Activated naive CD8-positive, alpha-beta T cell treated with anti-CD3 and anti-CD28 coated beads, Interleukin-2, amount 50 U/mL, for 24 hours (primary cell): ENCODE measurements around the gene RPAP3.

Experiments
- ATAC-seq: fragments of 150-1000 bp; cut with Tn5 transposase; one replicate; pipeline ENCODE4 v1.10.0; 2021
- DNase-seq: peaks from one replicate; pipeline ENCODE4 v3.0.0; 2021
- H3K27ac Mint-ChIP-seq: one replicate; pipeline ENCODE4 v1.8.0; 2021; ENCODE audit warnings: mild to moderate bottlenecking, mixed read lengths
- H3K27me3 Mint-ChIP-seq: one replicate; pipeline ENCODE4 v1.8.0; 2021; ENCODE audit warnings: mixed read lengths
- H3K36me3 Mint-ChIP-seq: one replicate; pipeline ENCODE4 v1.8.0; 2021; ENCODE audit warnings: low read depth, mixed read lengths
- H3K4me1 Mint-ChIP-seq: one replicate; pipeline ENCODE4 v1.8.0; 2021; ENCODE audit warnings: mixed read lengths
- H3K4me3 Mint-ChIP-seq: one replicate; pipeline ENCODE4 v1.8.0; 2021; ENCODE audit warnings: mild to moderate bottlenecking, moderate library complexity, mixed read lengths
- H3K9me3 Mint-ChIP-seq: one replicate; pipeline ENCODE4 v1.8.0; 2021; ENCODE audit warnings: mixed read lengths

Gene RPAP3

DNA sequence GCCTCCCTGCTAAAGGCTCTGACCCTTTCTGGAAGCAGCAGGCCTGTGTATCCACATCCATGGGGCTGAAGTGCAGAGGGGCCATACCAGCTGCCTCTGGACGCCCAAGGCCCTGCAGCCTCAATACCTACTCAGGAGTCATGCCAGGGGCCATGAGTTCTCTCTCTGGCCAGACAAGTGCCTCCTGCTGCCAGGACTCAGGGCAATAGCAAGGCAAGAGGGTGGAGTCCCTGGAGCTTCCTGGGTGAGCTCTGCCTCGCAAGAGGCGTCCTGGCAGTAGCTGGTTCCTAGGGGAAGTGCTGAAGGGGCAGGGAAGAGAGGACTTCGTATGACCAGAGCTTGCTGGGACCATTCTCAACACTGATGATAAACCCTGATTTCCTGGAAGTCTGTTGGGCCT, 30.4 kb upstream of the RPAP3 start:
- H3K9me3 Mint-ChIP-seq: no peaks in the 10 kb centered on the region
- no peaks in the 10 kb centered on the region for H3K36me3 Mint-ChIP-seq
- DNase-seq: no peak
- peaks cover 18% of the 10 kb centered on the region for H3K4me1 Mint-ChIP-seq
- ATAC-seq: no peak
- H3K27me3 Mint-ChIP-seq: no peaks in the 10 kb centered on the region
- H3K27ac Mint-ChIP-seq: no peak overlapping the region
- no peak overlapping the region for H3K4me3 Mint-ChIP-seq

DNA sequence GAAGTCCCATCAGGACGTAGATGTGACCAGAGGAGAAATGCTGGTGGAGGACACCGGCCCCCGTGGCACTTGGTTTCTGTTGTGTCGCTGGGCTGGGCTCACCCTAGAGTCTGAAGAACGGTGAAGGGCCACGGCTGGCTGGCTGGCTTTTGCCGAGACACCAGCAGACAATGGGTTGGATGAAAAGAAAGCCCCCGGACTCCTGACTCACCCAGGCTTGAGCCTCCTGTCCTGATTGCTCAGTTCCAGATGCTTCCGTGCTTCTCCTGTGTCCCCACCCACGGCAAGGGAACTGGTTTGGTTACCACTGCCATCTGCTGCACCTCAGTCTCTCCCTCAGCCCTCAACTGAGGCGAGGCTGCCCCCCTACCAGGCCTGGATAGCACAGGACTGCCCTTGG, 29.8 kb upstream of the RPAP3 start:
- Mint-ChIP-seq H3K4me3 (no peak overlapping the region), H3K4me1 (peaks cover 12% of the 10 kb centered on the region), H3K27me3 (no peaks in the 10 kb centered on the region), H3K27ac (no peak overlapping the region), H3K9me3 (no peaks in the 10 kb centered on the region), H3K36me3 (no peaks in the 10 kb centered on the region)
- ATAC-seq (no peak), DNase-seq (no peak)

DNA sequence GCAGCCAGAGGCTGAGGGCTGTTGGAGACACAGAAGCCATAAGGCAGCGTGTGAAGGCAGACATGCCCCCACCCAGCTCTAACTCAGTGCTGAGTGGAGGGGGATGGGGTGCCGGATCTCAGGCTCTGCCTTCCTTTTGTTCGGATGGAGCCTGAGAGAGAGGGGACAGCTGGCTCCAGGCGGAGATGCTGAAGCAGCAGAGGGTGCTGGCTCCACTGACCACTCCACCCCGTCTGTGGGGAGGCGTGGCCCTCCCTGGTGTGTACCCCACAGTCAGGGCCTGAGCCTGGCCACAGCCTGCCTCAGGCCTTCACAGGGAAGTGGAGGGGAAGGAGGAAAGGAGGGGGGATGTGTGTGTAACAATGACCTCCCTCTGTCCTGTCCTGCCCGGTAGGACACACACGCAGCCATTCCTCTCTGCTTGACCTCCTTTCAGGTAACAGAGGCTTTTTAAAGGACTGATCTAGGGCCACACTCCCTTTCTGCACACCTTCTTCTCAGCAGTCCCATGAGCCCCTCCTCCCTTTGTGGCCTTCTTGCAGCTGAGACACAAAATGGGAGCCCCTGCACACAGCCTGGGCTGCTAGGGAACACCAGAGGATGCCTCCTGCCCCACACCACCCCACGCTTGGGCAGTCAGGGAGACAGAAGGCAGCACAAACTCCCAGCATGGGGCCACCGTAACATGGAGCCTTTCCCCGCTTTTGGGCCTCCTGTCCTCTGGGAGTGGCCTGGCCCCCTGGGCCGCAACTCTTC, 29.1 kb upstream of the RPAP3 start:
- H3K27me3 Mint-ChIP-seq: no peaks in the 10 kb centered on the region
- no peak for ATAC-seq
- no peak overlapping the region for H3K4me3 Mint-ChIP-seq
- no peak for DNase-seq
- H3K27ac Mint-ChIP-seq: no peak overlapping the region
- H3K4me1 Mint-ChIP-seq: peaks cover 6% of the 10 kb centered on the region
- H3K9me3 Mint-ChIP-seq: no peaks in the 10 kb centered on the region
- no peaks in the 10 kb centered on the region for H3K36me3 Mint-ChIP-seq

DNA sequence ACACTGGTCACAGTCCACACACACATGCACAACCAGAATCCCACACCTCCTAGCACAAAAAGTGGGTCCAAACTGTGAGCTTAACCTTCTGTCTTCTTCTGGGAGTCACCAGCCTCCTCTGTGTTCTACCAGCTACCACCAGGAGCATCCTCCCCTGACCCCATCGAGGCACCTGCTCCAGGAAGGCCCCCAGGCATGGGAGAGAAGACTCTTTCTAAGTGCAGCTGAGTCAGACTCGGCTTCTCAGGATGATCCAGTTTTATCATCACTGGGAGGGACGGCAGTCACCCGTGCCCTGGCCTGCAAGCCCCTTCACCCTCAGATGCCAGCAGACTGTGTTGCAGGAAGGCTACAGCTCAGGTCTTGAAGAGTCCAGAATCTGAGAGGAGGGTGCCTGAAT, 27.3 kb upstream of the RPAP3 start:
- H3K27me3 Mint-ChIP-seq: no peaks in the 10 kb centered on the region
- DNase-seq (no peak), ATAC-seq (no peak)
- no peaks in the 10 kb centered on the region for H3K4me1 Mint-ChIP-seq
- H3K27ac Mint-ChIP-seq: no peak overlapping the region
- no peaks in the 10 kb centered on the region for H3K36me3 Mint-ChIP-seq
- H3K4me3 Mint-ChIP-seq: no peak overlapping the region
- H3K9me3 Mint-ChIP-seq: no peaks in the 10 kb centered on the region

DNA sequence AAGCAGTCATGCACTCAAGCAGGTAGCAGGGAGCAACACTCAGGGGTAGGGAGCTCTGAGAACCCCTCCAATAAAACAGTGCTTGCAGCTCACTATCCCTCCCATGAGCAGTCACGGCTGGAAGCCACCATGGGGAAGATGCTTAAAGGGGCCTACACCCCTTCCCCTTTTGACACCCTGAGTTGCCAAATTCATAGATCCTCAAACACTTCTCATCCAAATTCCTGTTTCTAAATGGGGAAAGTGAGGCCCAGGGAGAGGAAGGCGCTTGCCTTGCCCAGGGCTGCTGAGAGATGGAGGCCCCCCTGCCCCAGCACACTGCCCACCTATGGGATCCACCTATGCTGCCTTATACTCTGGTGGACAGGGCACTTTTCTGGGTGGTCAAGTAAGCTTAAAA, 26.7 kb upstream of the RPAP3 start:
- H3K36me3 Mint-ChIP-seq: no peaks in the 10 kb centered on the region
- no peak overlapping the region for H3K4me3 Mint-ChIP-seq
- no peaks in the 10 kb centered on the region for H3K9me3 Mint-ChIP-seq
- no peak overlapping the region for H3K27ac Mint-ChIP-seq
- DNase-seq (no peak), ATAC-seq (no peak)
- H3K27me3 Mint-ChIP-seq: no peaks in the 10 kb centered on the region
- H3K4me1 Mint-ChIP-seq: no peaks in the 10 kb centered on the region

DNA sequence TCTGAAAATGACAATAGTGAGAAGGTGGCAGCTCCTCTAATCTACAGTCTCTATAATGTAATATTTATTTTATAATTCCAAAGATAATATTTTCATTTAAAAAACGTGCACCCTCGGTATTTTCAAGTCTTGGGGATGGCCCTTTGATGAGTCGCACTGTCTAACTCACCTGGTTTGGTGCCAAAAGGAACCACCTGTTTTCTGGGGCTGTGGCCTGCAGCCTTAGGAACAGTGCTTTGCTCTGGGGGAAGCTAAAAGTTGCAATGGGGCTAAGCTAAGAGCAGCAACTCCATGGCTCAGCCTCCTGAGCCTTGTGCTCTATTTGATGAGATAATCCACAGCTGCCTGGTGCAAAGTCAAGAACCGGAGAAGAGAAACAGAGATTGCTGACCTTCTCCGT, 25.9 kb upstream of the RPAP3 start:
- Mint-ChIP-seq H3K9me3 (no peaks in the 10 kb centered on the region), H3K27me3 (no peaks in the 10 kb centered on the region), H3K4me1 (no peaks in the 10 kb centered on the region), H3K27ac (no peak overlapping the region), H3K36me3 (no peaks in the 10 kb centered on the region), H3K4me3 (no peak overlapping the region)
- DNase-seq: no peak
- ATAC-seq: no peak

DNA sequence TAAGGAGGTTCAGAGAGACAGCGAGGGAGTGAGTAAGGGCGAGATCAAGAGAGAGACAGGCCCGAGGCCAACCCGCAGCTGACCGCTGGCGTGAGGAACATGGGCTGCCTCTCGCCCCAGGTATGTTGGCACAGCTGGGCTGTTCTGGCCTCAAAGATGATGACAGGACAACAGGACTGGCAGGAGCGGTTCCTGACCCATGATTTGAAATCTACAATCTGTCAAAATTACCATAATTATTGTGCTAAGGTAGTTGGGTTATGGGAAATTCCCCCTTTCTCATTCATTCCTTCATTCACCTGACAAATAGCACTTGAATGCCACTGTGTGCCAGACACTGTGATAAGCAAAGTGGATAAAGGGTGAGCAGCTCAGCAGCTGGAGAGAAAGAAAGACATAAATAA, 24.5 kb upstream of the RPAP3 start:
- Mint-ChIP-seq H3K4me3 (no peak overlapping the region), H3K9me3 (no peaks in the 10 kb centered on the region), H3K36me3 (no peaks in the 10 kb centered on the region), H3K27me3 (no peaks in the 10 kb centered on the region), H3K27ac (no peak overlapping the region), H3K4me1 (peaks cover 12% of the 10 kb centered on the region)
- ATAC-seq (no peak), DNase-seq (no peak)

DNA sequence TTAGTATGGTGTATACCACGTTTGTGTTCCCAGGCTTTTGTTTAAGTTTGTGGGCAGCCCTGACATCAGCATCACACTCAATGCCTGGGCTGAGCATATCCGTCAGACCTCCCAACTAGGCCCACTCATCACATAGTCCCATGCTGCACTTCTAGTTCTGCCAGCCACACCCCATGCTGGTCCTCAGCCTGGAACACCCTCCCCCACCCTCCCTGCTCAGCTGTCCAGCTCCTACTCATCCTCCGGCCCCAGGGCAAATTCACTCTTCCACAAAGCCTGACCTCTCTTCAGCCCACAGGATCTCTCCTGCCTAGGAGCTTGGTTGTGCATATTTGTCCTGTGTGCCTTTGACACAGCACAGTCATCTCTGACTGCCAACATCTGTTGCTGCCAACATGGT, 23.4 kb upstream of the RPAP3 start:
- Mint-ChIP-seq H3K27me3 (no peaks in the 10 kb centered on the region), H3K4me3 (no peak overlapping the region), H3K9me3 (no peaks in the 10 kb centered on the region), H3K4me1 (peaks cover 17% of the 10 kb centered on the region), H3K27ac (no peak overlapping the region), H3K36me3 (no peaks in the 10 kb centered on the region)
- ATAC-seq (no peak), DNase-seq (no peak)

DNA sequence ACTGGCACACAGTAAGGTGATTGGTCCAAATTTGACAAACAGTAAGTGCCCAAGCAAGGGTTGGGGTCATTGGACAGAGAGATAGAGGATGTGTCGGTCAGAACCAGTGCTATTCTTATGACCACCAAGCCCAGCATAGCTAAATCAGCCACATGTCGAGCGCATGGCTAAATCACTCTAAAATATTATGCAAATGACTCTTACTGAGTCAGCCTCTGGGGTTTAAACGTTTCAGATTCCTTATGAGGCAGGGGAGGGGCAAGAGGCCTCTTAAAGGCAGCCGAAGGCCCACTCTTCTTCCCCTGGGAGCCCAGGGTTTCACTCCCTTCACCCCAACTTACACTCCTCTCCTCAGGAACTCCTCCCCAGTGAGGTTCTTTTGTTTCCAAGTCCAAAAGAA, 20.1 kb upstream of the RPAP3 start:
- Mint-ChIP-seq H3K36me3 (no peaks in the 10 kb centered on the region), H3K4me1 (peaks cover 39% of the 10 kb centered on the region), H3K27me3 (no peaks in the 10 kb centered on the region), H3K4me3 (no peak overlapping the region), H3K27ac (no peak overlapping the region), H3K9me3 (no peaks in the 10 kb centered on the region)
- ATAC-seq: peak; percentile 51
- DNase-seq: no peak

DNA sequence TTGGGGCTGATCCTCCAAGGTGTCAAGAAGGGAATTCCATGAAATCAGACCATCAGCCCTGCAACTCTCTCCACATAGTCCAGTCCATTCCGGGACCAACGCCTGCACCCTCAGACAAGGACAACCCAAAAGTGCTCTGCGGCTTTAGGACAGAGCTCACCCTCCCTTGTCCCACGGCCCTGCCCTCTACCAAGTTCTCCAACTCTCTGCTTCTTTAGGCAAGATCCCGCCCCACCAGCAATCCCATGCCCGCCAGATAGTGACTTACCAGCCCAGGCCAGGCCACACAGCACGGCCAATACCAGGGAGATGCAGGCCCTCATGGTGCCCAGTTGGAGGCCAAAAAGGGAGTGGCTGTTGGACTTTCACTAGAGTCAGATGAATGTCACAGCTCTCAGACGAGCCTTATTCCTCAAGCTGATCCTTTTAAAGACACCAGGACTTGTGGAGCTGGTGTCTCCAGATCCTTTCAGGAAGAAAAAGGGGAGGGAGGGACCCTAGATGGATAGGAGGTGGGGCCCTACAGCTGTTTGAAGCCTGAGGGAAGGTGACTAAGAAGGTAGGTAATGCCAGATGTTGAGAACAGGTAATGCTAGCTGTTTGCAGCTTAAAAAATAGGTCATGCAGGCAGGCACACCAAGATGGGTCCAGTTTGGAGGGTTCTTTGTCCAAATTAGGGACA, 19.4 kb upstream of the RPAP3 start, which contains the start of gene ENDOU:
ENDOU (minus strand) TSS at position 400 of the 682 bp plus-strand sequence; CDS start at position 323, 77 bp downstream.
- Mint-ChIP-seq H3K36me3 (no peaks in the 10 kb centered on the region), H3K9me3 (no peaks in the 10 kb centered on the region), H3K4me1 (peaks cover 41% of the 10 kb centered on the region), H3K4me3 (no peak within 1 kb of the TSS), H3K27ac (no peak within 1 kb of the TSS), H3K27me3 (no peaks in the 10 kb centered on the region)
- no peak for DNase-seq
- ATAC-seq: no peak

DNA sequence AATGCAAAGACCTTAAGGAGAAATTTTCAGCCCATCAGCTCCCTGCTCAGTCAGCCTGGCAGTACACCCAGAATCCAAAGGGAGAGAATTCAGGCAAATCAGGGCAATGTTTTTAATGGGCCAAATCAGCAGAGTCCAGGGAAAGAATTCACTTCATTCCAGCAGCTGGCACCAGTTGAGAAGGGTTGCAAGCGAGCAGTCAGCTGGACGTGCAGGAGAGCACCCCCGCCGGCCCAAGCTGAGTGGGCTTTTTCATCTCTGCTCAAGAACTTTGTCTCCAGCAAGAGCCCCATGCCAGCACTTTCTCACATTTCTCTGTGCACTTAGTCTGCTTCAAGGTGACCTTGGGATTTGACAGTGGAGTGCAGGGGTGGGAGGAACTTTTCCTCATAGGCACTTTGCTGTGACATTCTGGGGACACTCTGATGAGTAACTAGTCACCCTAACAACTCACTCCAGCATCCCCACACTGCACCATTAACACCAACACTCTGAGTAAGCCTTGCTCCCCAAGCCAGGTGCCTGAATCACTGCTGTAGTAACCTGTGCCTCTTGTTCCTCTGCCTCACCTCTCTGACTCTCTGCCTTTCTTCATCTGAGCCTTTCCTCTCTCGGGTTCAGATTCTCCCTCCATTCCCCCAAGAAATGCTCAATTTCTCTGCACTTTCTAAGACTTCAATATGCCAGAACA, 17.3 kb upstream of the RPAP3 start:
- peaks cover 5% of the 10 kb centered on the region for H3K36me3 Mint-ChIP-seq
- peak overlapping the region; percentile 3 for H3K27ac Mint-ChIP-seq
- ATAC-seq (peak; percentile 52), DNase-seq (no peak)
- peaks cover 47% of the 10 kb centered on the region for H3K4me1 Mint-ChIP-seq
- no peak overlapping the region for H3K4me3 Mint-ChIP-seq
- no peaks in the 10 kb centered on the region for H3K27me3 Mint-ChIP-seq
- H3K9me3 Mint-ChIP-seq: no peaks in the 10 kb centered on the region

DNA sequence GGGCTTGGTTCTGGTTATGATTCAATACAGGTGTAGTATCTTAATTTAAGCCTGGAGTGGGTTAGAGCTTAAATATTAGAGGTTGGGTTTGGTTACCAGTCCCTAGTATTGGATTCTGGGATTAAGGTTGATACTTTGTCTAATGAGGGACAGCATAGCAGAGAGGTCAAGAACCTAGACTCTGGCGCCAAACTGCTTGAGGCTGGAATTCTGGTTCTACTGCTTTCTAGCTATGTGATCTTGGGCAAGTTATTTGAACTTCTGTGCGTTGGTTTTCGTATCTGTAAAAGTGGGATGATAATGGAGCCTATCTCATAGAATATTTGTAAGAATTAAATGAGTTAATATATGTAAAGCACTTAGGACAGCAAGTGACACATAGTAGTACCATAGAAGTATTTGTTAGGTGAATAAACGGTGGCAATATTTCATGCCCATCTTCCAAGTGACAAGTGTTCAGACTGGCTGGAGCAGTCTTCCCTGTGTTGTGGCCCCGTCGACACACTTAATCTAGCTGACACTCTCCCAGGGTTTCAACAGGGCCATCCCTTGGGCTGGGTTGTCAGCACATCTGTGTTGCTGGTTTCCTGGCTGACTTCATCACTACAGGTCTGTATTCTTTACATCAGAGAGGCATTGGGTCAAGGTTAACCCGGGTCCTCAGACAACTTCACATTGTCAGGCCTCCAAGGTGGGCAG, 16.5 kb upstream of the RPAP3 start:
- H3K27me3 Mint-ChIP-seq: no peaks in the 10 kb centered on the region
- peaks cover 55% of the 10 kb centered on the region for H3K4me1 Mint-ChIP-seq
- H3K36me3 Mint-ChIP-seq: peaks cover 5% of the 10 kb centered on the region
- H3K9me3 Mint-ChIP-seq: no peaks in the 10 kb centered on the region
- peak overlapping the region; percentile 59 for H3K27ac Mint-ChIP-seq
- no peak for ATAC-seq
- H3K4me3 Mint-ChIP-seq: no peak overlapping the region
- no peak for DNase-seq

DNA sequence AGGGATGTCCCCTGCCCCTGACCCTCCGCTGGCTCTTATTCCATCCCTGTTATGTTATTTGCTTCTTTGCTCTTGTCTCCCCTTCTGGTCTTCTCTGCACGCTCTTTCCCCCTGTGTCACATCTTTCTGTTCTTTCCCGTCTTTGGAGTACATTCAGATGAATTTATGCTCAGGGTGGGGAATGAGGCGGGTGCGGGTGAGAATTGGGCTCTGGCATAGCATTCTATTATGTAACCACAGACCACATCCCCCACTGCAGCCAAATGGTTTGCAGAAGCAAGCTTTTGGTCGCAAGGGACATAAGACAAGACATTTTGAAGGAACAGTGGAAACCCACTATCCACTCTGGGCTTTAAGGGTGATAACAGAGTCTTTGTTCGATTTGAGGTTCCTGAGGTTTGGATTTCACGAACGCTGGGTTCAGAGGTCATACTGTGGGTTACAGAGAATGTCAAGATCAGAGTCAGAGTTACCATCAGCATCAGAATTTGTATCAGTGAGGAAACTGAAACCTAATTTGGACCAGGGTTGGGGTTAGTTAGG, 15.7 kb upstream of the RPAP3 start:
- Mint-ChIP-seq H3K36me3 (peaks cover 5% of the 10 kb centered on the region), H3K27ac (peak overlapping the region; percentile 59), H3K4me1 (peaks cover 59% of the 10 kb centered on the region), H3K4me3 (peak overlapping the region; percentile 22), H3K9me3 (no peaks in the 10 kb centered on the region), H3K27me3 (no peaks in the 10 kb centered on the region)
- DNase-seq: no peak
- peak; percentile 65 for ATAC-seq

DNA sequence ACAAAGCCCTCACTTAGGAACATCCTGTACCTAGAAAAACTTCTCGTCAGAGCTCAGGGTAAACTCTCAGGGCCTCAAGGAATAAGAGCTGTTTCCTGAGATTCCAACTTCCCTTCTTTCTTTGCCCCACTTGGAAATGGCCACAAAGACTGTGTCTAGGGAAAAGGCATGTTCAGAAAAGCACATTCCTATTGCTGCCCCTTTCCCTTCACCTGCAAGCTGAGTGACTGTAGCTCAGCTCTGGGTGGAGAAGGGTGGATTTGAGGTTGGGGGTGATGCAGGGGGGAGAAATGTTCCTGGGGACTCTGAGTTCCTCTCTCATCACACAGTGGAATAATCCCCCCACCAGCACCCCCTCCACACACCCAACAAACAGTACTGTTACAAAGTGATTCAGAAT, 12.7 kb upstream of the RPAP3 start:
- Mint-ChIP-seq H3K9me3 (no peaks in the 10 kb centered on the region), H3K27ac (no peak overlapping the region), H3K4me3 (no peak overlapping the region), H3K4me1 (peaks cover 54% of the 10 kb centered on the region), H3K27me3 (no peaks in the 10 kb centered on the region), H3K36me3 (peaks cover 5% of the 10 kb centered on the region)
- DNase-seq (no peak), ATAC-seq (no peak)
